Left renal cortex interstitium (tissue), 4 donors: ENCODE data around the gene KCNJ5. TPM values are rescaled to one million over a fixed set of nuclear protein-coding genes. Genes with fewer than 3 reads are reported as not detected.
"Not testable (repeated sequence)": the region's sequence is repeated elsewhere in the genome, so short reads cannot be mapped to it uniquely, and the experiment has no call there.

Experiments
- DNase-seq, 4 donors: peaks; one replicate each; pipeline ENCODE4 v3.0.0-alpha.2; 2013; ENCODE audit warnings: low read depth in 4 of 4, low spot score in 2 of 4, missing footprints in 1 of 4
- polyA plus RNA-seq, 4 donors: library from polyadenylated mRNA; unstranded; fragments of 120-200 nt; gene quantifications; one replicate each; pipeline ENCODE4 v1.2.1, GENCODE V29; 2013; ENCODE audit not compliant: insufficient read length in 4 of 4

The KCNJ5 gene
- polyA plus RNA-seq, 4 donors: 4.2 to 5.2 (median 4.9) TPM

GRCh38 chr11:128909438-128910125 lies 18.4 kb downstream of the KCNJ5 start:
- no peak for DNase-seq

GRCh38 chr11:128910576-128910975 lies 19.4 kb downstream of the KCNJ5 start:
- DNase-seq: no peak

GRCh38 chr11:128911239-128911638 lies 20.1 kb downstream of the KCNJ5 start:
- DNase-seq: no peak

GRCh38 chr11:128911701-128912100 lies 20.5 kb downstream of the KCNJ5 start:
- DNase-seq: no peak

- no peak for DNase-seq
Observed at GRCh38 chr11:128913806-128914205, 22.6 kb downstream of the KCNJ5 start.

GRCh38 chr11:128914216-128915148 lies 23.3 kb downstream of the KCNJ5 start:
- no peak for DNase-seq

- DNase-seq: no peak
Observed at GRCh38 chr11:128915149-128915521, 24.0 kb downstream of the KCNJ5 start.

- DNase-seq: no peak
Observed at GRCh38 chr11:128916037-128916572, 24.9 kb downstream of the KCNJ5 start.

- DNase-seq: no peak
Observed at GRCh38 chr11:128916681-128917080, 25.5 kb downstream of the KCNJ5 start.

GRCh38 chr11:128917144-128917724 lies 26.1 kb downstream of the KCNJ5 start:
- no peak for DNase-seq

GRCh38 chr11:128919216-128919615 lies 28.1 kb downstream of the KCNJ5 start:
- DNase-seq: no peak

GRCh38 chr11:128919635-128920034 lies 28.5 kb downstream of the KCNJ5 start:
- DNase-seq: not testable (repeated sequence)

- DNase-seq: no peak
Observed at GRCh38 chr11:128920666-128921065, 29.5 kb downstream of the KCNJ5 start.

GRCh38 chr11:128921793-128922192 lies 30.6 kb downstream of the KCNJ5 start:
- DNase-seq: no peak

- no peak for DNase-seq
Observed at GRCh38 chr11:128924104-128924503, 32.9 kb downstream of the KCNJ5 start.

GRCh38 chr11:128924510-128925249 lies 33.5 kb downstream of the KCNJ5 start:
- DNase-seq: no peak

GRCh38 chr11:128925250-128925600 lies 34.1 kb downstream of the KCNJ5 start:
- DNase-seq: no peak

- no peak for DNase-seq
Observed at GRCh38 chr11:128926000-128926399, 34.8 kb downstream of the KCNJ5 start.

- no peak for DNase-seq
Observed at GRCh38 chr11:128926437-128927107, 35.4 kb downstream of the KCNJ5 start.

- DNase-seq: no peak
Observed at GRCh38 chr11:128927108-128927461, 35.9 kb downstream of the KCNJ5 start.
